SK-N-SH treated with all-trans-retinoic acid at 6 μM for 48 hours (cell line): ENCODE results near the gene AMZ1.

Experiments
- ARNTL ChIP-seq: fragments of 450-650 bp; formaldehyde crosslinking; IDR thresholded peaks from 2 replicates; pipeline ENCODE4 v1.5.0; 2020; ENCODE audit warnings: low read depth, mild to moderate bottlenecking, moderate library complexity, borderline replicate concordance
- RARB ChIP-seq: fragments of 250-450 bp; sonication (Bioruptor Pico); IDR thresholded peaks from 2 replicates; pipeline ENCODE4 v1.8.0; 2021; ENCODE audit warnings: mild to moderate bottlenecking, moderate library complexity
- SNAI2 ChIP-seq: fragments of 250-450 bp; sonication (Bioruptor Pico); IDR thresholded peaks from 2 replicates; pipeline ENCODE4 v1.5.0; 2020; ENCODE audit warnings: mild to moderate bottlenecking, moderate library complexity
- TOX ChIP-seq: fragments of 250-450 bp; sonication (Bioruptor Pico); IDR thresholded peaks from 2 replicates; pipeline ENCODE4 v1.8.0; 2021; ENCODE audit warnings: mild to moderate bottlenecking, moderate library complexity, borderline replicate concordance
- ZC3H10 ChIP-seq: fragments of 250-450 bp; sonication (Bioruptor Pico); IDR thresholded peaks from 2 replicates; pipeline ENCODE4 v1.5.1; 2021; ENCODE audit warnings: mild to moderate bottlenecking, moderate library complexity
- ZFP3 ChIP-seq: fragments of 250-450 bp; sonication (Bioruptor Pico); IDR thresholded peaks from 2 replicates; pipeline ENCODE4 v1.5.0; 2020; ENCODE audit warnings: mild to moderate bottlenecking, moderate library complexity
- ZNF8 ChIP-seq: fragments of 450-650 bp; formaldehyde crosslinking; IDR thresholded peaks from 2 replicates; pipeline ENCODE4 v1.5.0; 2020; ENCODE audit warnings: mild to moderate bottlenecking, moderate library complexity
- TF ChIP-seq, protein P1 (sequence below): fragments of 250-450 bp; sonication (Bioruptor Pico); IDR thresholded peaks from 2 replicates; pipeline ENCODE4 v1.5.1; 2020; ENCODE audit warnings: low read depth, mild to moderate bottlenecking, moderate library complexity
- TF ChIP-seq, protein P2 (sequence below): fragments of 250-450 bp; sonication (Bioruptor Pico); IDR thresholded peaks from 2 replicates; pipeline ENCODE4 v1.8.0; 2020; ENCODE audit warnings: mild to moderate bottlenecking, moderate library complexity, borderline replicate concordance

GRCh38 chr7:2706685-2707126, 18.7 kb downstream of the AMZ1 start:
- no peak for TF ChIP-seq ZFP3
- no peak for TF ChIP-seq SNAI2 (CRISPR knock-in tag)
- no peak for TF ChIP-seq ZNF8 (CRISPR knock-in tag)
- TF ChIP-seq, protein P1, sequence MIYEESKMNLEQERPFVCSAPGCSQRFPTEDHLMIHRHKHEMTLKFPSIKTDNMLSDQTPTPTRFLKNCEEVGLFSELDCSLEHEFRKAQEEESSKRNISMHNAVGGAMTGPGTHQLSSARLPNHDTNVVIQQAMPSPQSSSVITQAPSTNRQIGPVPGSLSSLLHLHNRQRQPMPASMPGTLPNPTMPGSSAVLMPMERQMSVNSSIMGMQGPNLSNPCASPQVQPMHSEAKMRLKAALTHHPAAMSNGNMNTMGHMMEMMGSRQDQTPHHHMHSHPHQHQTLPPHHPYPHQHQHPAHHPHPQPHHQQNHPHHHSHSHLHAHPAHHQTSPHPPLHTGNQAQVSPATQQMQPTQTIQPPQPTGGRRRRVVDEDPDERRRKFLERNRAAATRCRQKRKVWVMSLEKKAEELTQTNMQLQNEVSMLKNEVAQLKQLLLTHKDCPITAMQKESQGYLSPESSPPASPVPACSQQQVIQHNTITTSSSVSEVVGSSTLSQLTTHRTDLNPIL: no peak
- TF ChIP-seq ZC3H10 (CRISPR knock-in tag): no peak
- no peak for TF ChIP-seq RARB (CRISPR knock-in tag)
- TF ChIP-seq ARNTL (CRISPR knock-in tag): no peak
- no peak for TF ChIP-seq TOX (CRISPR knock-in tag)
- TF ChIP-seq, protein P2, sequence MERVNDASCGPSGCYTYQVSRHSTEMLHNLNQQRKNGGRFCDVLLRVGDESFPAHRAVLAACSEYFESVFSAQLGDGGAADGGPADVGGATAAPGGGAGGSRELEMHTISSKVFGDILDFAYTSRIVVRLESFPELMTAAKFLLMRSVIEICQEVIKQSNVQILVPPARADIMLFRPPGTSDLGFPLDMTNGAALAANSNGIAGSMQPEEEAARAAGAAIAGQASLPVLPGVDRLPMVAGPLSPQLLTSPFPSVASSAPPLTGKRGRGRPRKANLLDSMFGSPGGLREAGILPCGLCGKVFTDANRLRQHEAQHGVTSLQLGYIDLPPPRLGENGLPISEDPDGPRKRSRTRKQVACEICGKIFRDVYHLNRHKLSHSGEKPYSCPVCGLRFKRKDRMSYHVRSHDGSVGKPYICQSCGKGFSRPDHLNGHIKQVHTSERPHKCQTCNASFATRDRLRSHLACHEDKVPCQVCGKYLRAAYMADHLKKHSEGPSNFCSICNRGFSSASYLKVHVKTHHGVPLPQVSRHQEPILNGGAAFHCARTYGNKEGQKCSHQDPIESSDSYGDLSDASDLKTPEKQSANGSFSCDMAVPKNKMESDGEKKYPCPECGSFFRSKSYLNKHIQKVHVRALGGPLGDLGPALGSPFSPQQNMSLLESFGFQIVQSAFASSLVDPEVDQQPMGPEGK (CRISPR knock-in tag): no peak
